ENCODE data around the gene OR4L1.

OR4L1 gene

GRCh38 chr14:20110438-20110837 lies 50.6 kb downstream of the OR4L1 start, which contains the start of gene OR4K17:
Gene OR4K17 (plus strand): TSS chr14:20110739. CDS start chr14:20117500, 6,761 bp downstream.
- no peak for TF ChIP-seq POLR2AphosphoS5 (IDR thresholded peaks at IDR 0.05; ENCODE audit: low read depth, low read length)
- TF ChIP-seq PAX5 (IDR thresholded peaks at IDR 0.05; ENCODE audit: insufficient read depth, low read length, severe bottlenecking): no peak
- TF ChIP-seq SPI1 (IDR thresholded peaks at IDR 0.05; ENCODE audit: low read depth, low read length): no peak
- no peak for TF ChIP-seq POLR2A (IDR thresholded peaks at IDR 0.05; ENCODE audit: low read depth, low read length)
- FAIRE-seq: no peak

More at GRCh38 chr14:20110438-20110837, 50.6 kb downstream of the OR4L1 start, which contains the start of gene OR4K17:
- no peak for DNase-seq (ENCODE audit: insufficient read length, low spot score)
